NCI-H128 (cell line): ENCODE data around the gene RNF40.
"Not testable (repeated sequence)": the region's sequence is repeated elsewhere in the genome, so short reads cannot be mapped to it uniquely, and the experiment has no call there.

Source experiments
- DNase-seq: peaks from one replicate; lab custom pipeline; 2025; ENCODE audit not compliant: unreplicated experiment; lab: John Stamatoyannopoulos, UW

RNF40 gene

GRCh38 chr16:30813821-30814189, 51.7 kb downstream of the RNF40 start:
- no peak for DNase-seq

DNA sequence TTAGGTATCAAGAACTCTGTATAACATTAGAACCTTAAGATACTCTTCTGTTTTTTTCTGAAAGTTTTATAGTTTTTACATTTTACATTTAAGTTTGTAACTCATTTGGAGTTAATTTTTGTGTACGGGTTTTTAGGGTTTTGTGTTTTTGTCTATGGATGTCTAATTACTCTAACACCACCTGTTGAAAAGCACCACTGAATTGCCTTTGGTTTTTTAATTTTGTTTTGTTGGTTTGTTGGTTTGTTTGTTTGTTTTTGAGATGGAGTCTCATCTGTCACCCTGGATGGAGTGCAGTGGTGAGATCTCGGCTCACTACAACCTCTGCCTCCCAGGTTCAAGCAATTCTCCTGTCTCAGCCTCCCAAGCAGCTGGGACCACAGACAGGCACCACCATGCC, 54.6 kb downstream of the RNF40 start:
- no peak for DNase-seq

DNA sequence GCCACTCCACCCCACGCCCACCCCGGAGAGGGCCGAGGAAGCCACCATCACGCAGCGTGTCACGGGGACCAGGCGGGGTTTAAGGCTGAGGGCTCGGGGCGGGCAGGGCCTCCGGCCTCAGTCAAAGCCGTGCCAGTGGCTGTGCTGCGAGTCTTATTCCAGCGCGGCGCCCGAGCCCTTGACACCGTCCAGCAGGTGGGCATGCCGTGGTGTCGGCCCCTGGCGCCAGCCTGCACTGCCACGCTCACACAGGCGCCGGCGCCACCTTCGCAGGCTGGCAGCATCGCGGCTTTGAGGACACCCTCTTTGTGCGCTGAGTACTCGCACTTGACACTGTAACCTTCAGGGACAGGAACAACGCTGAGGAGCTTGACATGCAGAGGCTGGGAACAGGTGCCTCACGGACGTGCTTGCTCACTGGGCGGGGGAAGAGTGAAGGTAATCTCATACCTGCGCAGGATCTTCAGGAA, 58.9 kb downstream of the RNF40 start:
- DNase-seq = no peak

DNA sequence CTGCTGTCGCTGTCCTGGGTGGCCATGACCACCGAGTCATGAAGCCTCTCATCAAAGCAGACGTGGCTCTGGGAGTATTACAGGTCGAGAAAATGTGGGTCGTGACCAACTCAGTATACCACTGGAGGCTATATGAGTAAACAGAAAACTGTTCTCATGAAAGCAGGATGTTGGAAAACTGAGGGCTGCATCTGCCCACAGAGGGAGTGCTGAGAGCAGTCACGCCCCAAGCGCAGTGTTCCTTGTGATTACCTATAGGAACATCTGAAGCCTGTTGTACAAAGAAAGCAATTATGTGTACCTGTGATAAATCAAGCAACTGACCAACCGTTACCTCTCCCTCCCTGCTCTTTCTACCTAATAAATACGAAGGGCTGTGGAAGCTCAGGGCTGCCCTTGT, 59.3 kb downstream of the RNF40 start:
- DNase-seq = not testable (repeated sequence)

GRCh38 chr16:30821891-30822290, 59.8 kb downstream of the RNF40 start:
- DNase-seq = no peak
